ENCODE data around the gene RAB44.
A peak's percentile ranks its signal among the peaks of the same experiment; 100 is the strongest.
"Not testable (repeated sequence)": the region's sequence is repeated elsewhere in the genome, so short reads cannot be mapped to it uniquely, and the experiment has no call there.

Gene RAB44

DNA sequence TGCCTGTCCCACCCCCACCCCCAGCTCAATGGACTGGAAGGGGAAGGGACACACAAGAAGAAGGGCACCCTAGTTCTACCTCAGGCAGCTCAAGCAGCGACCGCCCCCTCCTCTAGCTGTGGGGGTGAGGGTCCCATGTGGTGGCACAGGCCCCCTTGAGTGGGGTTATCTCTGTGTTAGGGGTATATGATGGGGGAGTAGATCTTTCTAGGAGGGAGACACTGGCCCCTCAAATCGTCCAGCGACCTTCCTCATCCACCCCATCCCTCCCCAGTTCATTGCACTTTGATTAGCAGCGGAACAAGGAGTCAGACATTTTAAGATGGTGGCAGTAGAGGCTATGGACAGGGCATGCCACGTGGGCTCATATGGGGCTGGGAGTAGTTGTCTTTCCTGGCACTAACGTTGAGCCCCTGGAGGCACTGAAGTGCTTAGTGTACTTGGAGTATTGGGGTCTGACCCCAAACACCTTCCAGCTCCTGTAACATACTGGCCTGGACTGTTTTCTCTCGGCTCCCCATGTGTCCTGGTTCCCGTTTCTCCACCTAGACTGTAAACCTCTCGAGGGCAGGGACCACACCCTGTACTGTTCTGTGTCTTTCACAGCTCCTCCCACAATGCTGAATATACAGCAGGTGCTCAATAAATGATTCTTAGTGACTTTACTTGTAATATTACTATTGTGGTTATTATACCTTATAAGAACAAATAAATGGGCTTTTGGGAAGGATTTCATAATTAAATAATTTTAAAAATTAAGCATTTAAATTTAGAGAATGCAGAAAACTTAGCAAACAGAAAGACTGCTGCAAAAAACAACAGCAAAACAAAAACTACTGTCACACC lies 10.7 kb upstream of the RAB44 start:
- no peak for DNase-seq

DNA sequence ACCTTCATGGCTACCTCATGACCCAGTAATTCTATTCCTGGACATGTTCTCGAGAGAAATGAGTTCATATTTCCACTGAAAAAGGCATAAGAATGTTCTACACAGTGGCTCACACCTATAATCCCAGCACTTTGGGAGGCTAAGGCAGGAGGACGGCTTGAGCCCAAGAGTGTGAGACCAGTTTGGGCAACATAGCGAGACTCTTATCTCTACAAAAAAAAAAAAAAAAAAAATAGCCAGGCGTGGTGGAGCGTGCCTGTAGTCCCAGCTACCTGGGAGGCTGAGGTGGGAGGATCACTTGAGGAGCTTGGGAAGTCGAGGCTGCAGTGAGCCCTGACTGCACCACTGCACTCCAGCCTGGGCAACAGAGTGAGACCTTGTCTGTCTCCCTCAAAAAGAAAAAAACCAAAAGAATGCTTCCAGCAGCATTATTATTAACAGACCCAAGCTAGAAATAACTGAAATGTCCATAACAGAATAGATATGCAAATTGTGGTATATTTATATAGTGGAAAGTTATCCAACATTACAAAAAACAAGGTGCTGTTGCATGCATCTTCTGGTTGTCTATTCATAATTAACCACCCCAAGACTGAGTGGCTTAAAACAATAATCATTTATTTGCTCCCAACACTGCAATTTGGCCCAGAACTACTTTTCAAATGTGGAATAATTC lies 9.4 kb upstream of the RAB44 start:
- DNase-seq, result no peak

DNA sequence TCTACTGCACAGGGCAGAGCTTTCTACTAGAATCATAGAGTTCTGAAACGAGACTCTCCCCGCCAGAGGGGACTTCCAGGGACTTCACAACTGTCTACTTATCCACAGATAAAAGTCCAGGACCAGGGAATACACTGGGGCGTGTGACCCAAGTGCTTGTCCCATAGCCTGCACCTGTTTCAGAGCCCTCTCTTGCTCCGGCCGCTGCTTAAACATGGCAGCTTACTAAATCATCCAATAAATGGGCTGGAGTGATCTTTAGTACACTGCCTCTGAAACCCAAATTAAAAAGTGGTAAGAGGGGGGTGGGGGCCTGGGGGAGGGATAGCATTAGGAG lies 8.9 kb upstream of the RAB44 start:
- DNase-seq, result no peak

DNA sequence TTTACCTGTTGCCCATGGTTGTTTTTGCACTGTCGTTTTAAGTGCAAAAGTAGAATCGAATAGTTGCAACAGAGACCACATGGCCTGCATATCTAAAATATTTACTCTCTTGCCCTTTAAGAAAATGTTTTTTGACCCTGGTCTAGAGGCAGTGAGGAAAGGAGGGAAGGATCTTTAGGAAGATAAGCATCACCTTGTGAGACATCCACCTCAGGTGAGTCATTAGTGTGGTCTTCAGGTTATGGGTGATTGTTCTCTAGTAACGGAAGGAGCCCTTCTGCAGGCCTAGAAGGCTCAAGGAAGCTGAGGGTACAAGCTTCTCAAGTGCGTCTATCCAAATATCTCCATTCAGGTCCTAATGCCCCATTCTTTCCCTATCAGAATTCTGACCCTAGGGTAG lies 6.6 kb upstream of the RAB44 start:
- DNase-seq, result no peak

DNA sequence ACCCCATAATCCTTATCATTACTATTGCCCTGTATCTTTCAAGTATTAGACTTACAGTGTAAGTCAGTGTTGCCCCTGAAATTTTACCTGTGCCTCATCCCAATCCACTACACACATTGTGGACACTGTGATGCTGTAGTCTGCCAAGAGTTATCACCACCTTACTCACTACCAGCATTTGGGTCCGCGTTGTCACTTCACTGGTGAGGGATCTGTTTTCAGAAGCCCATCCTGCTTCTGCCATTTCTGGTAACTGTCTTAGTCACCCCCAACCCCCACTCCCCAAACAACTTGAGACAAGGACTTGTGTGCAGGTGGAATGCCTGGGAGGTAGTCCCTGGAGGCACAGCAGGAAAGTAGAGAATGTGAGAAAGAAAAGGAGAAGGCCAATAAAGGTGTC lies 6.0 kb upstream of the RAB44 start:
- no peak for DNase-seq

DNA sequence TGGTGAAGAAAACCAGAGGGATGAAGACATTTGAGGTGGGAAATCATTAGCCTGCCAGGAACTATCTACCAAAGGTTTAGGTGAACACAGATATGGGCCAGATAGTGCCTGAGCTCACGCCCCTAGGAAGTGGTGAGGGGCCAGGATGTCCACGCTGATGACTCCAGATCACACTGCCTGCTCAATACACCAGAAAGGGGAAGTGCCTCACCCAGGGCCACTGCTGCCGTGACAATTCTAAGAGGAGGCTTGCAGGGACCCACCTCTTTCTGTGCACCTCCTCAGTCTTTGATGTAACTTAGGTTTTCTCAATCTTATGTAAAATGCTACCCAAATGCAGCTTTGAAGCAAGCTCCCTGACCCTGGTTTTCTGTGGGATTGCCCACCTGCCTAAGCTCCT lies 5.4 kb upstream of the RAB44 start:
- DNase-seq, result no peak

DNA sequence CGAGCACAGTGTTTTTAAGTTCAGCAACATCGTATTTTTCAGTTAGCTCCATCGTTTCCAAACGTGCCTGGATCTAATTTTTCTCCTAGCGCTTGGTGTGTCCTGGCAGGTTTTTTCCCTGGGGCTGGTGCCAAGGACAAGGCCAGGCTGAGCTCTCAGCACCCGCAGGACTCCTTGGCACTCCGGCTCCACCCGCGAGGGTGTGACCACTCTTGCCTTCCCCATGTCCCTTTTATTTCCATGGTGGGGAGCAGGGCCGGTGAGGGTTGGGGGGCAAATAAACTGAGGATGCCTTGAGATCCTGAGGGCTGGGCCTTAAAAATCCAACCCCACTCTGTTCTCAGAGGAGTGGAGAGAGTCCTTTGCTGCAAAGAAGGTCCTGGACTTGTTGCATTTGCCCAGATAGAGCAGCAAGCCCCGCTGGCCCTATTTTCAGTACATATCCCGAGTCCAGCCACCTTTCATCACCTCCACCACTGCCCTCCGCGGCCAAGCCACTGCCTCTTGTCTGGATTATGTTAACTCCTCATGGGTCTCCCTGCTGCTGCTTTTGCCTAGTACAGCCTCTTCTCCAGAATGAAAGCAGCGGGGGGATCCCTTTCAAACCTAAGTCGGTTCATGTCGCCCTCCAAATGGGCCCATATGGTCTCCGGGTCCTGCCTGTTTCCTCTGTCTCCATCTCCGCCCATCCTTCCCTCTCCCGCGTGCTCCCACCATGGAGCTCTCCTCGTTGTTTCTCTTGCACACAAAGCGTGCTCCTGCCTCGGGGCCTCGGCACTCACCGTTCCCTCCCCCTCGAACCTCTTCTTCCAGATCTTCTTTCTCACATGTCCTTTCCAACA lies 4.5 kb upstream of the RAB44 start:
- no peak for DNase-seq

DNA sequence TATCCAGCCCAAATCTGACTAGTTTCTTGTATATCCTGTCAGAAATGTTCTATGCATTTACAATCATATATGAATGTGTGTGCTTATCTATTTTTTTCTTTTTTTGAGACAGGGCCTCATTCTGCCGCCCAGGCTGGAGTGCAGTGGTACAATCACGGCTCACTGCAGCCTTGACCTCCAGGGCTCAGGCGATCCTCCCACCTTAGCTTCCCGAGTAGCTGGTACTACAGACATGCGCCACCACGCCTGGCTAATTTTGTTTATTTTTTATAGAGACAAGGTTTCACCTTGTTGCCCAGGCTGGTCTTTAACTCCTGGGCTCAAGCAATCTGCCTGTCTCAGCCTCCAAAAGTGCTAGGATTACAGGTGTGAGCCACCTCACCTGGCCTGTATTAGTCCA lies 3.0 kb upstream of the RAB44 start:
- no peak for DNase-seq

DNA sequence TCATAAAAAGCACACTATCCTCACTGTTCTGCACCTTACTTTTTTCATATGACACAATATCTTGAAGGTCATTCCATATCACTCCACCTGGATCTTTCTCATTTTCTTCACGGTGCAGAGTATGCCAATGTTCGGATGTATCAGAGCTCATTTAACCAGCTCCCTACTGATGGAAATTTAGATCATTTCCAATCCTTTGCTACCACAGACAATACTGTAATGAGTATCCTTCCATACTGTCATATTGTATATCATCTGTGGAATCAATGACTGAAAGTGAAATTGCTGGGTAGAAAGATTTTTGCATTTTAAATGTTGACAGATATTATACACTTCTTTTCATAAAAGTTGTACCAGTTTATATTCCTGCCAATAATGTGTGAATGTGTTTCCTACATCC lies 2.2 kb upstream of the RAB44 start:
- DNase-seq, result no peak

DNA sequence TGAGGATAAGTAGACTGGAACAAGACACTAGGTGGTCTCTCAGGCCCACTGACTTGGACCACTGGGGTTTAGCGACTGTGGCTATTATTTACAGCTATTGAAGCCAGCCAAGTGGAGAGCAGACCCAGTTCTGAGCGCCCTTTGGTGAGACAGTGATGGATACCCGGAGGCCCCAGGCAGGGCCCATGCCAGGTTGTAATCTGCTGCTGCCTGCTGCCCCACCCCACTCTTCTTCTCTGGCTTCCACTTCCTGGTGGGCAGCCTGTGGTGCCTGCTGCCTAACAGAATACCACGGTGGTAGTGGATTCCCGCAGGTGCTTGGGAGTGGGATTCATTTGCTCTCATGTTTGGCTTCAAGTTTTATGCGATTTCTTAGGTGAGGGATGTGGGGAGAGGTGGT lies 570 bp downstream of the RAB44 start:
- DNase-seq, result no peak

DNA sequence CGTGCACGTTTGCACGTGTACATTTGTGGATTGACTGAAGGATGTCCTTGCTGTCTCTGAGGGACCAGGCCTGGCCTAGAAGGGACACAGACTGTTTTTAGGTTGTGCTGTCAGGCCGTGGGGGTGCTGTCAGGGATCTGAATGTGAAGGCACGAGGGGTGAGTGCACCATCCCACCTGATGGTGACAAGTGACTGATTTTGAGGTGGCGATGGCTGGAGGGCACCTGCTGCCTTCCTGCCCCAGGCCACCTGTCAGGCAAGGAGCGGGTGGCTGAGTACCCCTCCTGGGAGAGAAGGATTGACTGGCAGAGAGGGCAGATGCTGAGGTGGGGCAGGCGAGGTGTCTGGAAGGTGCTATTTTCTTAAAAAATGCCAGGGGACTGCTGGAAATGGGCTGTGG lies 1.2 kb downstream of the RAB44 start:
- DNase-seq, result no peak

DNA sequence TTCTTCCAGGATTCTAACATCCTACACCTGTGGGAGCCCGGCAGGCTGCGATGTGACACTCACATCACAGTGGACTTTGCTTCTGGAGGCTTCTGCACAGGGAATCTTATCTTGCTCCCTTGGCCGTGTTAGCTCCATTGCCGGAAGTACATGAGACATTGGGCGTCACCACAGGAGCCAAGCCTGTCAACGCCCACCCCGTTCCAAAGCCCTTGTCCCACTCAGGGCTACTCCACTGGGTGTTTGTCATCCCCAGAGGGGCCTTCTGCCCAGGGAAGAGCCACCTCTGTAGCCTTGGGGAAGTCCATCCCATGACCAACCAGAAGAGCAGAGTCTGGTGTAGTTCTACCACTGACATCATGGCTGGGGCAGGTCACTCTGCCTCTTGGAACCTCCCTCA lies 1.7 kb downstream of the RAB44 start:
- no peak for DNase-seq

DNA sequence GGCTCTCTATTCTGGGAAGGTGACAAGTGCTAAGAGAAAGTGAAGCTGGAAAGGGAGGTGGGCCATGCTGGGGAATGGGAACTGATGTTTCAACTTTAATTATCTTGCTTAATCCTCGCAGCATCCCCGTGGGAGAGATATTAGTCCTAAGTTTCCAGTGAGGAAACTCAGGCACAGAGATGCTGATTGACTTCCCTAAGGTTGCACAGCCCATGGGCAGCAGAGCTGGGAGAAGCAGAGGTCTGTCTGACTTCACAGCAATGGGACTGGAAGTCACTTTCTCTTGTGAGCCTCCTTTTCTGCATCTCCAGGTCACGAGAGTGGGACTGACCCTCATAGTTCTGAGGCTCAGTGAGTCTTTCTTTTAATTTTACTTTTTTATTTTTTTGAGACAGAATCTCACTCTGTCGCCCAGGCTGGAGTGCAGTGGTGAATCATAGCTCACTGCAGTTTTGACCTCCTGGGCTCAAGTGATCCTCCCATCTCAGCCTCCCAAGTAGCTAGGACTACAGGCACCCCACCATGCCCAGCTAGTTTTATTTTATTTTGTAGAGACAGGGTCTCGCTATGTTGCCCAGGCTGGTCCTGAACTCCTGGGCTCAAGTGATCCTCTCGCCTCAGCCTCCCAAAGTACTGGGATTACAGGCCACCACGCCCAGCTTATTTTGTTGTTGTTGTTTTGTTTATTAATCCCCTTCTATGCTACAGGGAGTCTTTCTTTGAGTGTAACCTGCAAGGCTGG lies 2.6 kb downstream of the RAB44 start:
- no peak for DNase-seq

DNA sequence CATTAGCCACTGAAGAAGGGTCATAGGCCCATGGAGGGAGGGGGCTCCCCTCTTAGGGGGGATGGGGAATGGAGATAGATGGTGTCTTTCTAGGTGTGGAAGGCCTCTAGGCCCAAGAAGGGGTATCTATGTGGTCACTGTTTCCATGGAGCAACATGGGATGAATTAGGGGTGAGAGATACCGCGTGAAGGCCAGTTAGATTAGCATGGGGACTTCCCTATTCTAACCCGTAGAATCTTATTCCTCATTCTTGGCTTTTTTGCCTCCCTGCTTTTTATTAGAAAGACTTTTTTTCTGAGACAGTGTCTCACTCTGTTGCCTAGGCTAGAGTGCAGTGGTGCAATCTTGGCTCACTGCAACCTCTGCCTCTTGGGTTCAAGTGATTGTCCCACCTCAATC lies 3.2 kb downstream of the RAB44 start:
- no peak for DNase-seq

DNA sequence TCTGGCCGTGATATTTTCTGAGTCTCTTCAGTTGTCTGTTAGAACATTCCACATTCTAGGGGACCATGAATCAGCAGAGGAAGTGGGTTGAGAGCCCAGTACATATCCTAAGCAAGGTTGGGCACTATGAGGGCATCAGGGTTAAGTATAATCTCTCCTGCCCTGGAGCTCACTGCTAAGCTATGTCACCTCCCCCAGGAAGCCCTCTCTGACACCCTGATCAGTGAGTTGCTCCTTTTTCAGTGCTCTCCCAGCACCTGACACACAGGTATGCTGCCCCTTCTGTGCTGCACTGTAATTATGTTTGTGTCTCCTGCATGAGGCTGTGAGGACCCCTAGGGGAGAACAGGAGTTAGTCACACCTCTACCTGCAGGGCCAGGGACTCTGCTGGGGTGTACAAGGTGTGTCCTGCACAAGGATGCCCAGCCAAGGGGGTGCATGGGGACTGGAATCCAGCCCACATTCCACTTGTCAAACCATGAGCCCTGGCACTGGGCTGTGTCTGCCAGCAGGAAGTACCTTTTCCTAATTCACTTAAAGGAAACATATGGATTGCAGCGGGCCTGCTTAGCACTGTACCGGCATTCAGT lies 3.9 kb downstream of the RAB44 start:
- peak; percentile 25 for DNase-seq

DNA sequence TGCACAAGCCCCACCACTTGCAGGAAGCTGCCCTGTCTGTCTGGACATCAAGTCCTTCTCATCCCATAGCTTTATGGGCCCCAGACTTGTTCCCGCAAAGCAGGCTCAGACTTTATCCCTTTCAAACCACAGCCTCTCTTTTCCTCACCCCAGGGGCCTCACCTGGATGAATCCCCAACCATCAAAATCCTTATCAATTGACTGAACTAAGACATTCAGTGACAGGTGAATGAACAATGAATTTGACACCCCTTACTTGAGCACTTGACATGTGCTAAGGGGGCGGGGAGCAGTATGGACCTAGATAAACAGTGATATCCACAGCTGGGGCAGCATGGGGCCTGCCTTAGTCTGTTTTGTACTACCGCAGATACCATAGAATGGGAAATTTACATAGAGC lies 5.0 kb downstream of the RAB44 start:
- DNase-seq, result no peak

DNA sequence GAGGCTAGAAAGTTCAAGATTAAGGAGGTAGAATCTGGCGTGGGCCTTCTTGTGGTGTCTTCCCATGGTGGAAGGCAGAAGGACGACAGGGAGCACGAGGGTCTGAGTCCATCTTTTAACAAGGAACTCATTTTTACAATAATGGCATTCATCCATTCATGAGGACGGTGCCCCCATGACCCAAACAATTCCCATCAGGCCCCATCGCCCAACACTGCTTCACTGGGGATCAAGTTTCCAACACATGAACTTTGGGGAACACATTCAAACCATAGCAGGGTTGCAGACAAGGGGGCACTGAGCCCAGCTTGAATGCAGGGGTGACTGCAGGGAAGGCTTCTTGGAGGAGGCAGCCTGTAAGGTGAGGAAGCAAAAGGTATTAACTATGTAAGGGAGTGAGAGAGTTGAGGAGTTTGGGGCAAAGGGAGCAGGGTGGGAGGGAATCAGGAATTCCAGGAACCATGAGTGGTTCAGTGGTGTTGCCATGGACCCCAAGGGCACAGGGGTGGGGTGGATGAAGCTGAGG lies 5.5 kb downstream of the RAB44 start:
- DNase-seq, result no peak

DNA sequence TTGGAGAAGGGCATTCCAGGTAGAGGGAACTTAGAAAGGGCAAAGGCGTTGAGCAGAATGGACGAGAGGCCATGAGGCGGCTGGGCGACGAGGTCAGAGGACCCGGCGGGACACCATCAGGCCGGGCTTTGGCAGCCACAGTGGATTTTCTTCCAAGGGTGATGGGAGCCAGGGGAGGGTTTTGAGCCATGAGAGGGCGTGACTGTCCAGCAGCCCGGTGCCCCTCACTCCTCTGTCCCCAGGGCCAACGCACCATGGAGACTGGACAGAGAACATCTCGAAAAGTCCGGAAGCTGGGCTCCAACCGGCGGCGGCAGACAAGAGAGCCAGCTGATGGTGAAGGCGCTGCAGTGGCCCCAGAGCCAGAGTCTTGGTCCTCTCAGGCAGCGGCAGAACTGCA lies 6.4 kb downstream of the RAB44 start:
- DNase-seq, result no peak

DNA sequence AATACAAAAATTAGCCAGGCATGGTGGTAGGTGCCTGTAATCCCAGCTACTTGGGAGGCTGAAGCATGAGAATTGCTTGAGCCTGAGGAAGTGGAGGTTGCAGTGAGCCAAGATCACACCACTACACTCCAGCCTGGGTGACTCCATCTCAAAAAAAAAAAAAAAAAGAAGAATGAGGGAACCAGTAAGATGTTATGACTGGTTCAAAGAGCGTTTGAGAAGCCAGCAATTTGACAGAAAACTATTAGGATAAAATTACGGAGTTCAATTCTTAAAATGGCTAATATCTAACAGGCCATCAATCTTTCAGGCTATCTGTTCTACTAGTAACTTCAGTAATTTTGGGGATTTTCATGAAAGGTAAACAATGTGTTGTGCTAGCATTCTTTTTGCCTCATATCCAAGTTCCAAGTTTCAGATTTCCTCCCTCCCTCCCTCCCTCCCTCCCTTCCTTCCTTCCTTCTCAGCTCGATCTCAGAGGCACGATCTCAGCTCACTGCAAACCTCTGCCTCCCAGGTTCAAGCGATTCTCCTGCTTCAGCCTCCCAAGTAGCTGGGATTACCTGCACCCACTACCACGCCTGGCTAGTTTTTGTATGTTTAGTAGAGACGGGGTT lies 7.4 kb downstream of the RAB44 start:
- DNase-seq, result not testable (repeated sequence)

DNA sequence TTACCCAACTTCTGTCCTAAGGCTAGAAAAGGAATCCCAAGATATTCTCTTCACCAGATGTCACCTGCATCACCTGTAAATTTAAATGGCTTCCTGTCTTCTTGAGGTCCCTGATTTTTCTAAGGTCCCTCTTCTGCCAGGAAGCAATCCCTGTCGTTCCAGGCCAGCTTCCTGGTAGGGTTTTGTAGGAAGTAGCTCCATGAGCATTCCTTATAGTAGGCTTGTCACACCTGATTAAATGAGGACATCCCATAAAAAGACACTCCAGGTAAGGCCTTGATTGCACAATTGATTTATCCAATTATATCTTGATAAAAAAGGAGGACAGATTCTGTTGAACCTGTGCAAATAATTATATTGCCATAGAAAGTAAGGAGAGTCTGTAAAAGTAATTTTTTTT lies 8.7 kb downstream of the RAB44 start:
- DNase-seq, result no peak

DNA sequence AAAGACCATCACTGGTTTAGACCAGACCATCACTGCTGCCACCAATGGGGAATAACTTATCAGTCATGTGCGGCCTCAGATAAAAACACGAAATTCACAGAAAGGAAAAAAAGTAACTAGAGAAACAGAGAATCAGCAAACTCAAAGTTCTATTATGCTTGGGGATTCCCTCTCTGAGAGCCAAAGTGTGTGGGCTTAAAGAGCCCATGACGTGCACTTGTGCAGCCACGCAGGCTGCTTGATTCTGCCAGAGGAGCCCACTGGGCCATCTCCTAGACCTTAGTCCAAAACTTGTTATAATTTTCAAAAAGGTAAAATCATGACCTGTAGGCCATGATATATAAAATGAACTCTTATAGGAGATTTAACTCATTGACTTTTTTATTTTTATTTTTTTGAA lies 15.2 kb downstream of the RAB44 start:
- no peak for DNase-seq

DNA sequence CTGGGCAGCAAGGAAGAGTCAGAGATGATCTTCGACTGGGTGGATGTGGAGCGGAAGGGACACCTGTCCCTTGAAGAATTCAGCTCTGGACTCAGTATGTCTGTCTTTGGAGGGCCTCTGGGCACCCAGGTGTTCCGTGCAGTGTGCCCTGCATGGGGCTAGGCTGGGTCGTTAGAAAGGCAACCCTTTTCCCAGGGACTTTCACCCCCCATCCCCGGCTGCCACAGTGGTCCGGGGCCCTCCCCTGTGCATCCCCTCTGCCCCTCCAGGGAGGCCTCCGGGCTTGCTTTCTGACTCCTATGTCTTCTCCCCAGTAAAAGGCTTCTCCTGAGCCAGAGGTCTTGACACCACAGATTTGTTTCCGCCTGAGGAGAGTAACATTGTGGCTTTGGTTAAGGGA lies 16.2 kb downstream of the RAB44 start:
- DNase-seq, result no peak

All from fibroblast of skin of right biceps (primary cell).